ENCODE data around the gene PPARD. TPM values are rescaled to one million over a fixed set of nuclear protein-coding genes. Genes with fewer than 3 reads are reported as not detected.
"Not testable (repeated sequence)": the region's sequence is repeated elsewhere in the genome, so short reads cannot be mapped to it uniquely, and the experiment has no call there.

Gene PPARD
- total and polyA plus RNA-seq, 2 experiments from 2014 or later: 9.1 to 20.4 TPM

DNA sequence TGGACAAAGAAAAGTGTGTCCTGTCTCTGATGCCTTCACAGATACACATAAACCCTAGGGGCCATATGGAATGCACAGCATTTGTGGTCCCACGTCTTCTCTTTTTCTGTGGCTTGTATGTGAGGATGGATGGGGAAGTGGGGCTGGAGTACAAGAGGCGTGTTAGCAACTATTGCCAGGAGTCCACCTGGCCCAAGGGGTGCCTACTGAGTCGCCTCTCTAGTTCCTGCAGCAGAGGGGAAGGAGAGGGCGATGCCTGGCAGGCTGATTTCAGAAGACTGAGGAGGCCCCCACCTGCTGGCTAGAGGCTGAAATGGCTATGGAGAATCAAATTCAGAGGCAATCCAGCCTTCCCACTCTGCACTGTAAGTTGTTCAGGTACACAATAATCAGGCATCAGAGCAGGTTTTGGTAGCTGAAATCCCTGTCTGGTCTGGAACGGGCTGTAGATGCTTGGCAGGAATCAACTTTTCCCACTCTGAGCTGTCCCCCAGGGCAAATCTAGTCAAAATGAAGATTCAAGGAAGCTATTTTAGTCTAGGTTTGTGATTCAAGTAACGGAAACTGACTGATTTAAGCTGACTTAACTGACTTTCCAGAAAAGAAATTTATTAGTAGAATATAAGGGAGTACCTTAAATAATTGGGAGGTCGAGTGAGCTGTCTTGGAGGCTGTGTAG, 14.9 kb upstream of the PPARD start:
- H3K9me3 ChIP-seq (ENCODE audit: low read depth): no peaks in the 10 kb centered on the region
- WGBS (ENCODE audit: low lambda C conversion rate, missing lambda C conversion rate): 40% methylated on average over 7 of the region's 7 CpGs
- H3K27ac ChIP-seq: no peak overlapping the region
- peak; percentile 81 for DNase-seq (ENCODE audit: low spot score)
- H2AFZ ChIP-seq: no peak overlapping the region
- H3K4me2 ChIP-seq: no peak overlapping the region
- no peak for TF ChIP-seq EZH2phosphoT487 (IDR thresholded peaks at IDR 0.05; ENCODE audit: low read depth, severe bottlenecking, unreplicated experiment)
- TF ChIP-seq, protein P1, sequence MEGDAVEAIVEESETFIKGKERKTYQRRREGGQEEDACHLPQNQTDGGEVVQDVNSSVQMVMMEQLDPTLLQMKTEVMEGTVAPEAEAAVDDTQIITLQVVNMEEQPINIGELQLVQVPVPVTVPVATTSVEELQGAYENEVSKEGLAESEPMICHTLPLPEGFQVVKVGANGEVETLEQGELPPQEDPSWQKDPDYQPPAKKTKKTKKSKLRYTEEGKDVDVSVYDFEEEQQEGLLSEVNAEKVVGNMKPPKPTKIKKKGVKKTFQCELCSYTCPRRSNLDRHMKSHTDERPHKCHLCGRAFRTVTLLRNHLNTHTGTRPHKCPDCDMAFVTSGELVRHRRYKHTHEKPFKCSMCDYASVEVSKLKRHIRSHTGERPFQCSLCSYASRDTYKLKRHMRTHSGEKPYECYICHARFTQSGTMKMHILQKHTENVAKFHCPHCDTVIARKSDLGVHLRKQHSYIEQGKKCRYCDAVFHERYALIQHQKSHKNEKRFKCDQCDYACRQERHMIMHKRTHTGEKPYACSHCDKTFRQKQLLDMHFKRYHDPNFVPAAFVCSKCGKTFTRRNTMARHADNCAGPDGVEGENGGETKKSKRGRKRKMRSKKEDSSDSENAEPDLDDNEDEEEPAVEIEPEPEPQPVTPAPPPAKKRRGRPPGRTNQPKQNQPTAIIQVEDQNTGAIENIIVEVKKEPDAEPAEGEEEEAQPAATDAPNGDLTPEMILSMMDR (IDR thresholded peaks at IDR 0.05; ENCODE audit: poor library complexity): peak; percentile 59
- TF ChIP-seq EZH2 (IDR thresholded peaks at IDR 0.05; ENCODE audit: borderline replicate concordance): no peak
- H3K4me1 ChIP-seq (ENCODE audit: insufficient read depth): no peaks in the 10 kb centered on the region
- H3K4me3 ChIP-seq: no peak overlapping the region
- no peaks in the 10 kb centered on the region for H3K9me2 ChIP-seq (replicated peaks; ENCODE audit: insufficient read depth)
- no peaks in the 10 kb centered on the region for H3K36me3 ChIP-seq (replicated peaks; ENCODE audit: insufficient read depth, low read depth)
- H3K27me3 ChIP-seq: no peaks in the 10 kb centered on the region
- no peaks in the 10 kb centered on the region for H4K20me1 ChIP-seq (ENCODE audit: insufficient read depth, poor library complexity, severe bottlenecking)
- no peaks in the 10 kb centered on the region for H3K79me2 ChIP-seq

DNA sequence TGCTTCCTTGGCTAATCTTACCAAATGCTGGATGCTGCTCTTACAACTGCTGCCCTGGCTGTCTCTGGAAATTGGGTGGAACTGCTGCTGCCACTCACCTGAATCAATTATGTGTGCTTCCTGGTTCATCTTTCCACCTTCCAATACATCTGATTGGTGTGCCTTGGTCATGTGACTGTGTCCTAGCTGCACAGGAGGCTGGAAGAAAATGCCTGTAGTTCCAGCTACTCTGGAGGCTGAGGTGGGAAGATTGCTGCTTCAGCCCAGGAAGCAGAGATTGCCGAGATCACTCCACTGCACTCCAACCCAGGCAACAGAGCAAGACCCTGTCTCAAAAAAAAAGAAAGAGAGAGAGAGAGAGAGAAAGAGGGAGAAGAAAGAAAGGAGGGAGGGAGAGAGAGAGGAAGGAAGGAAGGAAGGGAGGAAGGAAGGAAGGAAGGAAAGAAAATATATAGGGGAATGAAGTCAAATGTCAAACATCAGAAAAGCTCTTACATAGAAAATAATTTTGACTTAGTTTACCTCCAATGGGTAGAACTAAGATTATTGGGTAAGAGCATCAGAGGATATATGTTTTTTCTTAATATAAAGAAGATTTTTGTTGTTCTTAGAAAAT, 14.1 kb upstream of the PPARD start:
- Histone ChIP-seq H3K36me3 (replicated peaks; ENCODE audit: insufficient read depth, low read depth) (no peaks in the 10 kb centered on the region), H3K9me3 (ENCODE audit: low read depth) (no peaks in the 10 kb centered on the region), H4K20me1 (ENCODE audit: insufficient read depth, poor library complexity, severe bottlenecking) (no peaks in the 10 kb centered on the region), H2AFZ (no peak overlapping the region), H3K79me2 (no peaks in the 10 kb centered on the region), H3K27ac (no peak overlapping the region), H3K9me2 (replicated peaks; ENCODE audit: insufficient read depth) (no peaks in the 10 kb centered on the region), H3K4me1 (ENCODE audit: insufficient read depth) (no peaks in the 10 kb centered on the region), H3K4me2 (no peak overlapping the region), H3K27me3 (no peaks in the 10 kb centered on the region), H3K4me3 (no peak overlapping the region)
- TF ChIP-seq EZH2 (IDR thresholded peaks at IDR 0.05; ENCODE audit: borderline replicate concordance) (no peak), EZH2phosphoT487 (IDR thresholded peaks at IDR 0.05; ENCODE audit: low read depth, severe bottlenecking, unreplicated experiment) (no peak)
- TF ChIP-seq, protein P1 (IDR thresholded peaks at IDR 0.05; ENCODE audit: poor library complexity): no peak
- DNase-seq (ENCODE audit: low spot score): no peak
- 100% methylated on average over 1 of the region's 1 CpG for WGBS (ENCODE audit: low lambda C conversion rate, missing lambda C conversion rate)

DNA sequence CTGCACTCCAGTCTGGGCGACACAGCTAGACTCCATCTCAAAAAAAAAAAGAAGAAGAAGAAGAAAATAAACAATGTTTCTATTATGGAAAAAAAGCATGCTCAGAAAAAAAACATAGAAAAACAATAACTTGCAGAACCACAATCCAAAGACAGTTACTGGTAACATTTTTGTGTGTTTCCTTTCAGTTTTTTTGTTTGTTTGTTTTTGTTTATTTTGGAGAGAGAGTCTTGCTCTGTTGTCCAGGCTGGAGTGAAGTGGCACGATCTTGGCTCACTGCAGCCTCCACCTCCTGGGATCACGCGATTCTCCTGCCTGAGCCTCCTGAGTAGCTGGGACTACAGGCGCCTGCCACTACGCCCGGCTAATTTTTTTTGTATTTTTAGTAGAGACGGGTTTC, 13.4 kb upstream of the PPARD start:
- not testable (repeated sequence) for DNase-seq (ENCODE audit: low spot score); H3K36me3 ChIP-seq (replicated peaks; ENCODE audit: insufficient read depth, low read depth); H3K9me3 ChIP-seq (ENCODE audit: low read depth); H4K20me1 ChIP-seq (ENCODE audit: insufficient read depth, poor library complexity, severe bottlenecking); H3K9me2 ChIP-seq (replicated peaks; ENCODE audit: insufficient read depth); H3K4me3 ChIP-seq; H3K27me3 ChIP-seq; H2AFZ ChIP-seq; H3K4me1 ChIP-seq (ENCODE audit: insufficient read depth); H3K79me2 ChIP-seq; H3K27ac ChIP-seq; H3K4me2 ChIP-seq
- 96% methylated on average over 8 of the region's 8 CpGs for WGBS (ENCODE audit: low lambda C conversion rate, missing lambda C conversion rate)

DNA sequence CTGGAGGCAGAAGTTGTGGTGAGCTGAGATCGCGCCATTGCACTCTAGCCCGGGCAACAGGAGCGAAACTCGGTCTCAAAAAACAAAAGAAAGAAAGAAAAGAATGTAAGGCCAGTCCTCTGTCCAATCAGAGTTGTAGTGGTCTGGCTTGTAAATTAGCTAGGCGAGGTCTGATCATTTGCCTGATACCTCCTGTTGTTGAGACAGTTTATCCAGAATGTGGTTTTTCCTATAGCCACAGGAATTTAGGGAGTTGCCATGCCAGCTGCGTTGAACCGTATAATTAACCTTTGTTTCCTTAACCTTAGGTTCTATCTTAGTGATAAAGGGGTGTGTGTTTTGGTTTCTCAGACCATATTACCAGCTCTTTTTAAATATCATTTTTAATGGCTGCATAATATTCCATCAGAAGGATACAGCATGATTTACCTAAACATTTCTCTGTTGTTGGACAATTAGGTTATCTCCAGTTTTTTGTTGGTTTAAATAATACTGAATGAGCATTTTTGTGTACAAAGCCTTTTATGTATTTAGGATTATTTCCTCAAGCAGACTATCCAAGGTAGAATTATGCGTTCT, 11.7 kb upstream of the PPARD start:
- no peak for DNase-seq (ENCODE audit: low spot score)
- WGBS (ENCODE audit: low lambda C conversion rate, missing lambda C conversion rate): 95% methylated on average over 9 of the region's 9 CpGs

More for the DNA sequence above, 11.7 kb upstream of the PPARD start:
- H3K36me3 ChIP-seq (replicated peaks; ENCODE audit: insufficient read depth, low read depth): no peaks in the 10 kb centered on the region
- H2AFZ ChIP-seq: no peak overlapping the region
- H3K9me3 ChIP-seq (ENCODE audit: low read depth): no peaks in the 10 kb centered on the region
- no peak overlapping the region for H3K27ac ChIP-seq
- H3K4me3 ChIP-seq: no peak overlapping the region
- no peaks in the 10 kb centered on the region for H3K4me1 ChIP-seq (ENCODE audit: insufficient read depth)
- H3K27me3 ChIP-seq: peaks cover 5% of the 10 kb centered on the region
- H4K20me1 ChIP-seq (ENCODE audit: insufficient read depth, poor library complexity, severe bottlenecking): no peaks in the 10 kb centered on the region
- no peak overlapping the region for H3K4me2 ChIP-seq
- TF ChIP-seq EZH2 (IDR thresholded peaks at IDR 0.05; ENCODE audit: borderline replicate concordance) (no peak), EZH2phosphoT487 (IDR thresholded peaks at IDR 0.05; ENCODE audit: low read depth, severe bottlenecking, unreplicated experiment) (no peak)
- TF ChIP-seq, protein P1 (IDR thresholded peaks at IDR 0.05; ENCODE audit: poor library complexity): no peak
- no peaks in the 10 kb centered on the region for H3K79me2 ChIP-seq
- no peaks in the 10 kb centered on the region for H3K9me2 ChIP-seq (replicated peaks; ENCODE audit: insufficient read depth)
